Stimulated activated CD4-positive, alpha-beta T cell treated with anti-CD3 and anti-CD28 coated beads, Interleukin-1b, Interleukin-23, amount 100 ng/mL, for 4 hours (primary cell): Measurements from ENCODE around the gene ACBD6.
A peak's percentile ranks its signal among the peaks of the same experiment; 100 is the strongest.
"Not testable (repeated sequence)": the region's sequence is repeated elsewhere in the genome, so short reads cannot be mapped to it uniquely, and the experiment has no call there.

Experiments
- DNase-seq, 2 donors: peaks; one replicate each; pipeline ENCODE4 v3.0.0-alpha.2; 2020; ENCODE audit warnings: low read depth in 2 of 2

Gene ACBD6, protein sequence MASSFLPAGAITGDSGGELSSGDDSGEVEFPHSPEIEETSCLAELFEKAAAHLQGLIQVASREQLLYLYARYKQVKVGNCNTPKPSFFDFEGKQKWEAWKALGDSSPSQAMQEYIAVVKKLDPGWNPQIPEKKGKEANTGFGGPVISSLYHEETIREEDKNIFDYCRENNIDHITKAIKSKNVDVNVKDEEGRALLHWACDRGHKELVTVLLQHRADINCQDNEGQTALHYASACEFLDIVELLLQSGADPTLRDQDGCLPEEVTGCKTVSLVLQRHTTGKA

DNA sequence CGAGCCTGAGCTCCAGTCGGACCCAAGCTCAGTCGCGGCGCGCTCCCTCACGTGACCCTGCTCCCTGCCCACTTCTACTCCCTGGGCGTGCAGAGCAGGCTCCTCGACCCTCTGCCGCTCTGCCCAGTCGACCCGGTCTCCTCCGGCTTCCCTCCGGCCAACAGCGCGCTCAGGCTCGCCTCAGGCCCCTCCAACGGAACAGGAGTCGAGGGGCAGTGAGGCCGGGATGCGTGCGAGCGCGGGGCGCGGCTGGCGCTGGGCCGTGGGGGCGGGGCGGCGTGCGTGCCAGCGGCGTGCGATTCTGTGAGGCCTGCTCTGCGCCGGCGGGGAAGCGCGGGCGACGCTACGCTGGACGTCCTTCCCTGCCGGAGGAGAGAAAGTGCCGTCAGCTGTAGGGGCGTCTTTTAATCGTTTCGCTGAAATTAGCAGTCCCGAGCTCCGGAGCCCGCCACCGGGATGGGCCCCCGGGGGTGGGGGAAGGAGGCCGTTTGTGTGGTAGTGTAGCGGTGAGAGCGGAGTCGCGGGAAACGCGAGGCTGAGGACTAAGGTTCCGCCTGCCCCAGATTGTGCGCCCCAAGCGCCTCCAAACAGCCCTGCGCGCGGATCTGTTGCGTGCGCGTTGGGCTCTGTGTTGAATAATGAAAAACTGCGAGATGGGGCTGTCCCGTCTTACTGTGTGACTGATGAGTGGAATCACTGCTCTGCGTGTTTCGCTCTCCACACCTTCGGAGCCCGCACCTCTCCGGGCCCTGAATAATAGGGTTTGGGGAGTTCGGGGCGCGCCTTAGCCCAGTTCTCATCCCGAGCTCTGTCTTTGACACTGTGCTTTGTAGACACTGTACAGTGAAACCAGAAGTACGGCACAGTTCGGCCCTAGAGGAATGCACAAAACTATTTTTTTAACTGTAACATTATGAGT, at the start of gene ACBD6:
TSS of gene ACBD6 (minus strand) at position 217 of the 919 bp plus-strand sequence. CDS start 311 bp downstream, outside the sequence.
- peak; percentile 80 to 84 for DNase-seq

DNA sequence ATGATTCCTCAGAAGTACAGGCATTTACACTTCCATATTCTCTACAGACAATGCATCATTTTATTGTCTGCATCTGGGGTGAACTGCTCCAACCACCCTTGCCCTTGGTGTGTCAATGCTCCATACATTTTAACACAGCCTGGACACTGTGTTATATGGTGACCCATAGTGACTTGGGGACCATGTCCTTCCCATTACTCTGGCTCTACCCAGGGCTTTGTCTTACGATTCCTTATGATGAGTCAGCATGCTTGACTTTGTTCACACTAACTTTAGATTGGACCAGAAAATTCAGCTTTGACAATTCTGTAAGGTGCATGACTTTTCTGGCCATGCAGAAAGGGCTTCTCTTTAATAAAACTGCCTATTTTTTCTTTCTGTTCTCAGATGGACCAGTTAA, 49.6 kb upstream of the ACBD6 start:
- no peak for DNase-seq

DNA sequence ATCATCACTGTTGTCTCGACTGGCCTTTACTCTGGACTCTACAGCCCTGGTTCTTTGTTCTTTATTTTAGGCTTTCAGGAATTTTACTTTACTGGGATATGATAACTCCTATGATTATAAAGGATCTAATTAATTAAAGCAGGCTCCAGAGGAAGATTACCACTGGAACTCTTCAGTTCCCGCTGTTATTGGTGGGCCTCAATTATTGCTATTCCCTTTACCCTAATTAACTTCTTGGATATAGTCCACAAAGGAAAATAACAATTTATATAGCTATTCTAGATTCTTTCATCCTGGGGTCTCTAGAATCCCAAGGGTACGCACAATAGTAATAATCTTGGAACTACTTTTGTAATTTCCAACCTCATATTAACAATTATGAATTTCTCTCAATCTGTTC, 47.9 kb upstream of the ACBD6 start:
- DNase-seq, result no peak

DNA sequence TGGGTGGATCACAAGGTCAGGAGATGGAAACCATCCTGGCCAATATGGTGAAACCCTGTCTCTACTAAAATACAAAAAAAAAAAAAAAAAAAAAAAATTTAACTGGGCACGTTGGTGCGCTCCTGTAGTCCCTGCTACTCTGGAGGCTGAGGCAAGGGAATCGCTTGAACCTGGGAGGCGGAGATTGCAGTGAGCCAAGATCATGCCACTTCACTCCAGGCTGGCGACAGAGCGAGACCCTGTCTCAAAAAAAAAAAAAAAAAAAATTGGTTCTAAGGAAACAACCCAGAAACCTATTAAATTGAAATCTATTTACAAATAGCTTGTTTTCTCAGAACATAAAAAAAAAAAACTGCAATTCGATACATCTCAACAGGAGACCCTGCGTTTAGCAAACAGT, 47.4 kb upstream of the ACBD6 start:
- not testable (repeated sequence) for DNase-seq

GRCh38 chr1:180548686-180549317, 46.4 kb upstream of the ACBD6 start:
- DNase-seq, result no peak

DNA sequence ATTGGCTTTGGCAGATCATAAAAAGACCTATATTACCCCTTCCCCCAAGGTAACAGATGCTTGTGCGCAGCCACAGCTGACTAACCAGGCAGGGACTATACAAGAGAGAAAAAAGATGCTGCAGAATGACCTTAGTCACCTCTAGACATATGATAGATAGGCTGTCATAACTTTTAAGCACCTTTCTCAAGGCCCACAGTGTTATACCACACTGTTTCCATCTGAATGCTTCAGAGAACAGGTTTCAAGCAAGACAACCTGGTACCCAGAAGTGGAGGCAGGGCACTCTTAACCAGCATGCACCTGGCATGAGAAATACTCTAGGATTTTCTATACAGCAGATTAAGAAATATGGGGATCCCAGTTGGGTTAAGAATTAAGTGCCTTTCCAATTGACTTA, 43.6 kb upstream of the ACBD6 start:
- no peak for DNase-seq

DNA sequence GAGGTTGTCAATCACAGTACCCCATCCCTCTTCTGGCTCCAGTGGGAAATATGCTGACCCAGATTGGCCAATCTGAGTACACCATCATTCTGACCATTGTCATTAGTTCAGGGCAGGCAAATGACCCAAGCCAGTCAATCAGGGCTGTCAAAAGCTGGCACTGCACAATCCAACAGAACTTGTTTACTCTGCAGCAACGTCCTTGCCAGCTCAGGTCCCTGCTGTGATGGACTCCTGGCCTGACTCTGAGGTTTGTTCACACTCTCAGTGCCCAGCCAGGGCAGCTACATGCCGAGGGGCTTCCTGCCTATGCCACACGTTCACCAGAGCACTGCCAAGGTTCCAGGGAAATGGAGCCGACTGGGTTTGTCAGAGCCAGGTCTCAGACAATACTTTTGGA, 41.7 kb upstream of the ACBD6 start:
- DNase-seq, result no peak

DNA sequence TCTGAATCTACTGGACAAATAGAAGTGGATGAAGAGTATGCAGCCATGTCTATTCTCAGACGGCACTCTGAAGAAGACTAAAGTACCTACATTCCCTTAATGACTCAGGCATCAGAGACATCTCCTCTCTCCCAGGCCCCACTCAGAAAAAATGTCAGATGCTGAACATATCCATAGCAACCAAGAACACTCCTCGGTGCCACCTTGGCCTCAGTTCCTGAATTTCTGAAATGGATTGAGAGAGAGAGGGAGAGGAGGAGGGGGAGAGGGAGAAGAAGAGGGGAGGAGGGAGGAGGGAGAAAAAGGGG, 40.4 kb upstream of the ACBD6 start:
- no peak for DNase-seq

GRCh38 chr1:180542113-180542837, 39.9 kb upstream of the ACBD6 start:
- no peak for DNase-seq

DNA sequence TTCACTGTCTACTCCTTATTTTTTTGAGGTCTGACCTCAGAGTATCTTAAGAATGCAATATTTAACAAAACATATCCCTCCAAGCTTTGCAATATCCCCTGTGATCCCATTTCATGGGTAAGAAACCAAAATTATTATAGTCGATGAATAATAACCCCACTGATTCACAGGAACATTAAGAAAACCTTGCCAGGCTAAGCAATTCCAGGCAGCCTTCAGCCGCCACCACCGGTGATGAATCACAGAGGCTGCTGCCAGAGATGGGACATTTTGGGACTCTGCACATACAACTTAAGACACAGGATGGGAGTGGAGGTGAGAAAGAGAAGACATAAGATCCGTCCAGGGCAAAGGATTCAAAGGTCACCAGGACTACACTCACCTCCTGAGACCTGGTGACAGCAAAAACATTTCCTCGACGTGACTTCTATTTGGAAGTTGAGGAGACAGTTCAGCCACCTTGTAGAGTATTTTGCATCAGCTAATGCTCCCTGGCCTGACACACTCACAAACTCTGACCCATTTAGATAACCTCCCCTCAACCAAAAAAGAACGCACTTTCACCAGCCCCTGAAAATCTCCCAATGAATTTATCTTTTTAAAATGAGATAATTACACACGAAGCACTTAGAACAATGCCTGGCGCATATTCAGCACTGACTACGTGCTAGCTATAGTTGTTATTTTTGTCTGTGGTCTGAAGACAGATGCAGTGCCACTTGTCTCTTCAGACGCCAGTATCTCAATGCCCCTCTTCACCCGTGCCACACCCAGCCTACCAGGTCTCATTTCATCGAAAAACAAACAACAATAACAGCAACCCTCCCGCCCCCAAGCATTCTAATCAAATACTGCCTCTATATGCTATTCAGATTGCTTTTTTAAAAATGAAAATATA, 38.6 kb upstream of the ACBD6 start:
- no peak for DNase-seq

GRCh38 chr1:180539136-180539535, 36.8 kb upstream of the ACBD6 start:
- no peak for DNase-seq

DNA sequence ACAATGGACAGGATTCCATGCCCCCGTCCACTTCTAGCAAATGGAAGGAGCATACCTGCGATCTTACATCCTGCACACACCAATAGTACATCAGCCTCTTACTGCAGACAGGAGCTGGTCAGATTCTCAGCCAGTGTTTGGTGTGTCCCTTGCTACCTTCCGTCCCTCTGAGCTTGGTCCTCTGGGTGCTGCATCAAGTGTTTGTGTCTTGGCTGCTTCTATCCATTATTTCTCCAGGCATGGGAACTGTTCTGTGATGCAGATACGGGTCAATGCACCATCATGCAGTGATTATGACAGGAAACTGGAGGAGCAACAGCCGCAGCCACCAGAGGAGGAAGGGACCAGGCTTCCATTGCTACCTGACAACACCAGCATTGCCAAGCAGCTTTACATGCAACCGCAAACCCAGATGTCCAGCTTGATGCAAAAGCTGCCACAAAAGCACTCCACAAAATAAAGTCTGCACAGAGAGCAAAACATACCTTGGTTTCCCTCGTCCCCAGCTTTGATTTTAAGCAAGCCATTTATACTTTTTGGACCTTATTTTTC, 34.5 kb upstream of the ACBD6 start:
- no peak for DNase-seq

DNA sequence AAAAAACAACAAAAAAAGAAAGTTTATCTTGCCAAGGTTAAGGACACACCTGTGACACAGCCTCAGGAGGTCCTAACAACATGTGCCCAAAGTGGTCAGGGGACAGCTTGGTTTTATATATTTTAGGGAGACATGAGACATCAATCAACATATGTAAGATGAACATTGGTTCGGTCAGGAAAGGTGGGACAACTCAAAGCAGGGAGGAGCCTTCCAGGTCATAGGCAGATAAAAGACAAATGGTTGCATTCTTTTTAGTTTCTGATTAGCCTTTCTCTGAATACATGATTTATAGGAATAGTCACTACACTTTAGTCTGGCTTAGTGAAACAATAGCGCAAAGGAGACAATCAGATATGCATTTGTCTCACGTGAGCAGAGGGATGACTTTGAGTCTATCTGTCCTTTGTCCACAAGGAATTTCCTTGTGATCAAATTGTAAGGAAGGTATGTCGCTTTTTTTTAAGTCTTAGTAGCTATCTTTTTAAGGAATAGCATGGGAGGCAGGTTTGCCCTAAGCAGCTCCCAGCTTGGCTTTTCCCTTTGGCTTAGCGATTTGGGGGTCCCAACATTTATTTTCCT, 33.1 kb upstream of the ACBD6 start:
- no peak for DNase-seq

DNA sequence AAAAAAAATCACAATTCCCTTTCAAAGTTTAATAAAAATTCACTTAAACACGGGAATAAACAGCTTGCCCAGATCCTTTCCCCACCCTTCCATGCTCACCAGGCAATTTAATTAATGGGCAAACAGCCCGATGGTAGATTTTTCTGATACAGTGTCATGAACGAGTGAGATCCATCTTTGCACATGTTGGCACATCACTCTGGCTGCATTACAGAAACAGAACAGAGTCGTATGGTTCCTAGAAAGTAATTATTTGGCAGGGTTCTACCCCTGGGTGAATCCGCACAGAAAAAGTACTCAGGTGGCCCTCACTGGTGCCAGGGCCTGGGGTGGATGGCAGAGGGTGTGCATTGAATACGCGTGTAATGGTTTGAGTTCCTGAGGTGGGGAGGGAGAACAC, 31.8 kb upstream of the ACBD6 start:
- DNase-seq, result no peak

- peak; percentile 50 to 51 for DNase-seq
These were observed 31.1 kb upstream of the ACBD6 start for GRCh38 chr1:180533266-180533987.

DNA sequence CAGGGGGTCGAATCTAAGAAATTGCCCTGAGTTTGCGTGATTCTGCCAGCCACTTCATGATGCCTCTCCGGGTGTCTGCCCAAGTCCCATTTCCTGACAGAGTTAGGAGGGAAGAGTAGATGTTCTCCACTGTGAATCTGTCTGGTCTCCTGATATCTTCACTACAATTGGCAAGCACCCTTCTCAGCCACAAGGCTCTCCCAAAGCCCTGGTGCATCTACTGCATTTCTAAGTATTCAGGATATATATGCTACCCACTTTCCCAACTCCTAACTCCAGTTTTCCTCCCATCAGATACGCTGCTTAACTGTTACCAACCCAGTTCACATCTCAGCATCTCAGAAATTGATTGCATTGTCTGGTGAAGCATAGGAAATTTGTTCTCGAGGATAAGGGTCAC, 30.5 kb upstream of the ACBD6 start:
- no peak for DNase-seq

GRCh38 chr1:180530501-180530900, 28.1 kb upstream of the ACBD6 start:
- no peak for DNase-seq

DNA sequence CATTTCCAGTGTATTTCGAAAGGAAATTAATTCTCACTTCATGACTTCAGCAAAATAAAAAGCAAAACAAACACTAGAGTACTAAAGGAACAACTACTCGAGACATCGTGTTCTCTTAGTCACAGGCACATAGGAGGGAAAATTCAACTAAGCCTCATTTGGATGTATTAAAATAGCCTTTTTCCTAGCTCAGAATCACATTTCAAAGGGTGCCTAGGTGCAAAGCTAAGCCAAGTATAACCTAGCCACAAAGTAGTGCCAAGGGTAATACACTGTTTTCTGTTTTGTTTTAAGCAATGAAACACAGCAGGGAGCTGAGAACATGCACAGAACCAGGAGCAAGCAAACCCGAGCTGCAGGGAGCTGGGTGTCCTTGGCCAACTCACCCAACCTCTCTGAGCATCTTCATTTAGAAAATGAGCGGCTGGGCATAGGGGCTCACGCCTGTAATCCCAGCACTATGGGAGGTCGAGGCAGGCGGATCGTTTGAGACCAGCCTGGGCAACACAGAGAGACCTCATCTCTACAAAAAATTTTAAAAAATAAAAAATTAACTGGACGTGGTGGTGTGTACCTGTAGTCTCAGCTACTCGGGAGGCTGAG, 26.6 kb upstream of the ACBD6 start:
- no peak for DNase-seq

GRCh38 chr1:180527101-180527669, 24.8 kb upstream of the ACBD6 start:
- no peak for DNase-seq
